HUES48 (cell line): ENCODE results near the gene SBDS.
"Not testable (repeated sequence)": the region's sequence is repeated elsewhere in the genome, so short reads cannot be mapped to it uniquely, and the experiment has no call there.

Source experiments
- H3K27ac ChIP-seq: one replicate; pipeline ENCODE4 v1.7.0; 2013; ENCODE audit warnings: low read depth, low read length, inconsistent platforms
- H3K27me3 ChIP-seq: 2 replicates; pipeline ENCODE4 v1.6.1; 2013; ENCODE audit warnings: mild to moderate bottlenecking, low read length; ENCODE audit not compliant: control insufficient read depth, insufficient read depth
- H3K36me3 ChIP-seq: 2 replicates; pipeline ENCODE4 v1.6.1; 2013; ENCODE audit warnings: low read length; ENCODE audit not compliant: control insufficient read depth, insufficient read depth
- H3K4me1 ChIP-seq: 2 replicates; pipeline ENCODE4 v1.6.1; 2013; ENCODE audit warnings: mild to moderate bottlenecking, low read length; ENCODE audit not compliant: control insufficient read depth, insufficient read depth
- H3K4me3 ChIP-seq: 2 replicates; pipeline ENCODE4 v1.5.1; 2013; ENCODE audit warnings: mild to moderate bottlenecking, low read depth, low read length
- H3K9ac ChIP-seq: 2 replicates; pipeline ENCODE4 v1.6.1; 2013; ENCODE audit warnings: mild to moderate bottlenecking, low read depth, low read length, moderate library complexity
- H3K9me3 ChIP-seq: 2 replicates; pipeline ENCODE4 v1.6.1; 2013; ENCODE audit warnings: low read length; ENCODE audit not compliant: control insufficient read depth, insufficient read depth

The SBDS gene

DNA sequence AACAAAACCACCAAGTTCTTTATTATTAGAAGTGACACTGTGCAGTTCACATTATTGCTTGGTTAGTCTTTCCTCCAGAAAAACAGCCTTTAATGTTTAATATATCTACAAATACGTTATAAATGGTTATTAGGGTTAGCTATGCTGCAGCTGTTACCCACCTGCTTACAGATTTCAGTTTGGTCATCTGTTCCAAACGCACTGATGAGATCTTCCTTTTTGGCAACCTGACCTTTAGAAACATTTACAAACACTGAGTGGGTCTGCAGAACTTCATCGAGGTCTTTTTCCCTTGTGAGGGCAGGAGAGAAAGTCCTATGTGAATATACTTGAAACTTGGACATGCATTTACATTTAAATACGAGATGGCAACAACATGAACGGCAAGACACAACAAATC lies 1.3 kb downstream of the SBDS start:
- H3K9me3 ChIP-seq, H3K27ac ChIP-seq, H3K27me3 ChIP-seq, H3K9ac ChIP-seq, H3K4me1 ChIP-seq: not testable (repeated sequence)
- peaks cover 30% of the 10 kb centered on the region for H3K36me3 ChIP-seq
- H3K4me3 ChIP-seq = peak overlapping the region; percentile 85; the same call in 1 of the 2 replicates

DNA sequence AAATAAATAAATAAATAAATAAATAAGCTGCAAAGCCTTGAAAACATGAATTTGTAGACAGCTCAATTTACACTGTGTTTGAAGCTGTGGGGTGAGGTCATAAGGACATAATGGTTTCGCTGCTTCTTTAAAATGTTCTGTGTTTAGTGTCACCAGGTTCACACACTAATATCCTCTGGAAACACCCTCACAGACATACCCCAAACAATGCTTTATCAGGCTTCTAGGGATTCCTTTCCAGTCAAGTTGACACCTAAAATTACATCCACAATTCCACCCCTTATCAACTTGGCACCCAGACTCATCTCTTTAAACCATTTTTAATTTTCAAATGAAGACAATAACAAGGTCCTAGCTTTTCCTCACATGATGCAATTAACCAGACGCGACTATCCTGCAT lies 5.8 kb downstream of the SBDS start:
- H3K9ac ChIP-seq, H3K9me3 ChIP-seq, H3K4me3 ChIP-seq, H3K27ac ChIP-seq, H3K27me3 ChIP-seq, H3K4me1 ChIP-seq: not testable (repeated sequence)
- H3K36me3 ChIP-seq = peaks cover 33% of the 10 kb centered on the region

DNA sequence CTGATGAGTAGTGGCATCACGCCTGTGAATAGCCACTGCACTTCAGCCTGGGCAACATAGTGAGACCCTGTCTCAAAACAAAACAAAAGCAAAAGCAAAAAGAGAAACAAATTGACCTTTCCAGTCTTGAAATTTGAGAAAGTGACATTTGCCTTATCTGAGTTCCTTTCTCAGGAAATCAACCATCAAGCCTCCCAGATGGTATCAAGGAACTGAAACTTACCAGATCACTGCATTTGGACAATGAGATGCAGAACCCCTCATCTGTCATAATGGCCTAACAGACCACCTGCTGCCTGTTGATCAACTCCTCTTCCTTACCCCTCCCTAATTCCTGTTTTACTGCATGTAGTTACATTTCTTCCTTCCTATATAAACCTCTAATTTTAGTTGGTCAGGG lies 15.1 kb downstream of the SBDS start:
- not testable (repeated sequence) for H3K36me3 ChIP-seq, H3K9ac ChIP-seq, H3K4me1 ChIP-seq, H3K4me3 ChIP-seq, H3K27me3 ChIP-seq, H3K9me3 ChIP-seq, H3K27ac ChIP-seq

DNA sequence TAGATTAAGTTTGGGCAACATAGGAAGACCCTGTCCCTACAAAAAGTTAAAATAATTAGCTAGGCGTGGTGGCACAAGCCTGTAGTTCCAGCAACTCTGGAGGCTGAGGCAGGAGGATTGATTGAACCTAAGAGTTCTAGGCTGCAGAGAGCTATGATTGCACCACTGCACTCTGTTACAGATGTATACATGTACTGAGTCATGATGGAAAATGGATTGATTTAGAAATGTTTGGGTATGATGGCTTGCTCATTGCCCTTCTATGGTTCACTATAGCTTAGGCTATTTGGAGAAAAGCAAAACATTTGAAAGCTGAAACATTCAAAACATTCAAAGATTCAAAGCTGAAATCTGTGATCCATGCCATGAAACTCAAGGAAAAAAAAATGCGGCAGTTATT lies 16.4 kb downstream of the SBDS start:
- not testable (repeated sequence) for H3K4me3 ChIP-seq, H3K27me3 ChIP-seq, H3K4me1 ChIP-seq, H3K9ac ChIP-seq, H3K9me3 ChIP-seq, H3K27ac ChIP-seq, H3K36me3 ChIP-seq

DNA sequence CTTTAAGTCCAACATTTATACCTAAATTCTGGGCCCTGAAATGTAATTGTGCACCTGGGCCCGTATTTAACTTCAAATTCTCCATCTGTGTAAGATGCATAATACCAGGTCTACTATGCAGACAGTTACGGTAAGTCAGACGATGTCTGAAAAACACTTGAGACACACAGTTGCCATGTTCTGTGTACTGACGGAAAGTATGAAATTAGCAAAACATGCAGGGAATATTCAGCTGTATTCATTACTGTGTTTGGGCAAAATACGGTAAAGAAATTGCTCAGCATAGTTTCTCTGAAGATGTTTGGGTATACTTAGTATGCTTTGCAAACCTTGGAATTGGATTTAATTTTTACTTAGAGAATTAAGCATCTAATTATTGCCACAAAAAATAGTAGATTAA lies 17.1 kb downstream of the SBDS start:
- not testable (repeated sequence) for H3K9me3 ChIP-seq, H3K9ac ChIP-seq, H3K27ac ChIP-seq, H3K4me3 ChIP-seq, H3K36me3 ChIP-seq, H3K27me3 ChIP-seq, H3K4me1 ChIP-seq

DNA sequence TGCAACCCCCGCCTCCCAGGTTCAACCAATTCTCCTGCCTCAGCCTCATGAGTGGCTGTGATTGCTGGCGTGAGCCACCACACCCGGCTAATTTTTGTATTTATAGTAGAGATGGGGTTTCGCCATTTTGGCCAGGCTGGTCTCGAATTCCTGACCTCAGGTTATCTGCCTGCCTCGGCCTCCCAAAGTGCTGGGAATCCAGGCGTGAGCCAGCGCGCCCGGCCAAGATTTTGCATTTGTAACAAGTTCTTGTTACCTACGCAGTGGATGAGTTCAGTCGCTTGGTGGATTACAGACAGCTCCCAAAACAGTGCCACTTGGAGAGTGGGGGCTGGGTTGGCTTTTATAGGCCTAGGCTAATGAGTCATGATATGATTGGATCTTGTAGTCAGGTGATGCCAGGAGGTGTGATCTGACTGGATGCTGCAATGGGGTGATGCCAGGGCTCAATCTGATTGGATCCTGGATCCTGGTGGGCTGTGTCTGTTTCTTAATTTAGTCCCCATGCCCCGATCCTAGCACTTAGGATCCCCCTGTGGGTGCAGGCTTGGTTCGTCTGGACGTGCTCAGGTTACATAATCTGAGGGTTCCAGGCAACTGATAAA lies 20.3 kb downstream of the SBDS start:
- Histone ChIP-seq H3K27ac (no peak overlapping the region), H3K27me3 (no peaks in the 10 kb centered on the region), H3K4me3 (no peak overlapping the region), H3K9ac (no peak overlapping the region), H3K9me3 (no peaks in the 10 kb centered on the region), H3K36me3 (no peaks in the 10 kb centered on the region), H3K4me1 (no peaks in the 10 kb centered on the region)

DNA sequence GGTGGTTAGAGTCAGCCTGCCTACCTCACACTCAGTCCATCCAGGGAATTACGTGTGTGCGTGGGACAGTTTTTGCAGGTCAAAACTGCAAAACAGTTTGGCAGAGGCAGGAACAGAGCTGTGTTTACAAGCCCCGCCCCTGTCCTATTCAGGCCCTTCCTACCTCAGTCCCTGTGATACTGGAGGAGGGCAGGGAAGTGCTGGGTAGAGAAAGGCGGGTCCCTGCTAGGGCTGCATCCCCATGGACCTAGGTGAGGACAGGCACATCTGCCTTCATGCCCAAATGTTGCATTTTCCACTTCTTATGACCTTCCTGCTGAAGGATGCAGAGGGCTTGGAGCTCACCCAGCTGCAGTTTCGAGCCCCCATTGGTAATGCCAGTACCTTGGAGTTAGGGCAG lies 25.1 kb downstream of the SBDS start:
- H3K4me3 ChIP-seq = no peak overlapping the region
- no peaks in the 10 kb centered on the region for H3K4me1 ChIP-seq
- H3K9me3 ChIP-seq = peaks cover 4% of the 10 kb centered on the region; the same call in 1 of the 2 replicates
- H3K36me3 ChIP-seq = no peaks in the 10 kb centered on the region
- no peak overlapping the region for H3K9ac ChIP-seq
- H3K27ac ChIP-seq = no peak overlapping the region
- no peaks in the 10 kb centered on the region for H3K27me3 ChIP-seq

DNA sequence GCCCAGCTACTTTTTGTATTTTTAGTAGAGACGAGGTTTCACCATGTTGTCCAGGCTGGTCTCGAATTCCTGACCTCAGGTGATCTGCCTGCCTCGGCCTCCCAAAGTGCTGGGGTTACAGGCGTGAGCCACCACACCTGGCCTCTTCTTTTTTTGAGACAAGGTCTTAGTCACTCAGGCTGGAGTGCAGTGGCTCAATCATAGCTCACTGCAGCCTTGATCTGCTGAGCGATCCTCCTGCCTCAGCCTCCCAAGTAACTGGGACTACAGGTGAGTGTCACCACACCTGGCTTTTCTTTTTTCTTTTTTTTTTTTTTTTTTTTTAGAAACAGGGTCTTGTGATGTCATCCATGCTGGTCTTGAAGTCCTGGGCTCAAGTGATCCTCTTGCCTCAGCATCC lies 26.4 kb downstream of the SBDS start:
- not testable (repeated sequence) for H3K36me3 ChIP-seq, H3K4me3 ChIP-seq, H3K9ac ChIP-seq, H3K4me1 ChIP-seq, H3K27ac ChIP-seq, H3K9me3 ChIP-seq, H3K27me3 ChIP-seq

DNA sequence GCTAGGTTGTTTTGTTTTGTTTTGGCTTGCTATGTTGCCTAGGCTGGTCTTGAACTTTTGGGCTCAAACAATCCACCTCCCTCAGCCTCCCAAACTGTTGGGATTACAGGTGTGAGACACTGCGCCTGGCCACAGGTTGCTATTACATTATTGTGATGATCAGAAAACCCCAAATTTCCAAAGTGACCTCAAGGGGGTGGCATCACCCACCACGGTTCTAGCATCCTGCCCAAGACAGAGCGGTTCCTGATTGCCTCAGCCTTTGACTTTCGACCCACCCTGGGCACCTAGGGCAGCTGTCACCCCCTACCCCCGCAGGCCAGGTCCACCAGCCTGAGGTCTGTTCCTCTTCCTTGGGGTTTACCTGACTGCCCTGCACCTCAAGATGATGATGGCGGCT lies 28.4 kb downstream of the SBDS start:
- Histone ChIP-seq H3K27ac (no peak overlapping the region), H3K4me3 (no peak overlapping the region), H3K4me1 (no peaks in the 10 kb centered on the region), H3K9ac (no peak overlapping the region), H3K27me3 (no peaks in the 10 kb centered on the region), H3K36me3 (no peaks in the 10 kb centered on the region), H3K9me3 (peaks cover 4% of the 10 kb centered on the region; the same call in 1 of the 2 replicates)

DNA sequence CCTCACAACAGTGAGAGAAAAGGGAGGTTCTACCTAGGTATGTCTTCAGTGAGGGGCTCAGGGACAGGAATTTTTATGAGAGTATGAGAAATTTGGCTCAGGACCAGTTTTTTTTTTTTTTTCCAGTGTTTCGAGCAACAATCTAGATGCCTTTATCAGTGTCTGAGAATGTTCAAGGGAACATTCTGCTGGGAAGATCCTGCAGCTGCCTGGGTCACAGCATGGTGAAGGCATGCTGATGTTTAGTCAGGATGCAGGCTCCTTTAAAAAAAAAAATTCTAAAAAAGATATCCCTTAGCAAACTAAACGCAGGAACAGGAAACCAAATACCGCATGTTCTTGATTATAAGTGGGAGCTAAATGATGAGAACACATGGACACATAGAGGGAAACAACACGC lies 31.0 kb downstream of the SBDS start:
- no peak overlapping the region for H3K9ac ChIP-seq
- H3K4me3 ChIP-seq = no peak overlapping the region
- no peak overlapping the region for H3K27ac ChIP-seq
- H3K27me3 ChIP-seq = no peaks in the 10 kb centered on the region
- no peaks in the 10 kb centered on the region for H3K4me1 ChIP-seq
- H3K36me3 ChIP-seq = no peaks in the 10 kb centered on the region
- H3K9me3 ChIP-seq = peaks cover 4% of the 10 kb centered on the region; the same call in 1 of the 2 replicates

DNA sequence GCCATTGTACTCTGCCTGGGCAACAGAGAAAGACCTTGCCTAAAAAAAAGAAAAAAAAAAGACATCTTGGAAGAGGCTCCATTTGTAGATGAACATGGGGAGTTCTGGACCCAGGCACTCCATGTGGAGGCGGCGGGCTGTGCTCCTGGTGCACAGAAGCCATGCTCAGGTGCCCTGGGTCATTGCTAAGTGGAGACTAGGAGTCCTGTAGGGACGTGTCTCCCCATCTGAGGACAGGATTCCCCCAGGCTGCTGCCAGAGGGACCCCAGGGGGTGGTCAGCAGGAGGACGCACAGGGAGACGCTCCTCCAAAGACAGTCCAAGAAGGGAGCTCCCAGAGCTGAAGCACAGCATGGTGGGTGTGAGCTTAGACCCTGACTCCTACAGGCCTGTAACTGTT lies 34.3 kb downstream of the SBDS start:
- no peaks in the 10 kb centered on the region for H3K27me3 ChIP-seq
- peaks cover 4% of the 10 kb centered on the region; the same call in 1 of the 2 replicates for H3K9me3 ChIP-seq
- H3K9ac ChIP-seq = no peak overlapping the region

DNA sequence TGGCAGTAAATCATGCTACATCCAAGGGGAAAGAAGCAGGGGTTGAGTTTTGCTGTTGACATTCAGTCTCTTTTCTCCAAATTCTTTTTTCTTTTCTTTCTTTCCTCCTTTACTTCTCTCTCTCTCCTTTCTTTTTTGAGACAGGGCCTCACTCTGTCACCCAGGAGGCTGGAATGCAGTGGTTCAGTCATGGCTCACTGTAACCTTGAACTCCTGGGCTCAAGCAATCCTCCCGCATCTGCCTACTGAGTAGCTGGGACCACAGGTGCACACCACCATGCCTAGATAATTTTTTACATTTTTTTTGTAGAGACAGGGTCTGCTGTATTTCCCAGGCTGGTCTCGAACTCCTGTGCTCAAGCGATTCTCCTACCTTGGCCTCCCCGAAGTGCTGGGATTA lies 35.2 kb downstream of the SBDS start:
- Histone ChIP-seq H3K27me3 (no peaks in the 10 kb centered on the region), H3K4me3 (no peak overlapping the region), H3K36me3 (peaks cover 31% of the 10 kb centered on the region), H3K27ac (no peak overlapping the region), H3K4me1 (no peaks in the 10 kb centered on the region), H3K9me3 (no peaks in the 10 kb centered on the region), H3K9ac (no peak overlapping the region)

More for the DNA sequence above, 34.3 kb downstream of the SBDS start:
- H3K4me3 ChIP-seq = no peak overlapping the region
- H3K27ac ChIP-seq = no peak overlapping the region
- no peaks in the 10 kb centered on the region for H3K4me1 ChIP-seq
- peaks cover 22% of the 10 kb centered on the region for H3K36me3 ChIP-seq
